Measurements from ENCODE around the gene ARHGAP42.

ARHGAP42 gene

DNA sequence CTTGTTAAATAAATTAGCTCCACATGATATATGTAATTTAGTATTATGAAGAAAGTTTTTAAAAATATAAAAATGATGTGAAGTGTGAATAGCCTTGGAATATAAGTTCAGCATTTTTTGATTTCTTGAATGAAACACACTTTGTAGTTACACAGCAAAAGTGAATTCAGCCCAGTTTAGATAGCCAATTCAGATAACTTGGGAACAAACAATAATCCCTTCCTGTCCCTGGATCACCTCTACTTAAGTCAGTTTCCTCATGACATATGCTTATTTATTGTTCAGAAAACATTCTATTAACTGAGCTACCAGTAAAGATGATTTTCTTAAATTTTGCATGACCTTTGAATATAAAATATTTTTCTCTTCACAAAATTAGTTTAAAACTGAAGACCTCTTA is 335.2 kb downstream of the ARHGAP42 start:
- no peak for DNase-seq (ENCODE audit: low read depth)

DNA sequence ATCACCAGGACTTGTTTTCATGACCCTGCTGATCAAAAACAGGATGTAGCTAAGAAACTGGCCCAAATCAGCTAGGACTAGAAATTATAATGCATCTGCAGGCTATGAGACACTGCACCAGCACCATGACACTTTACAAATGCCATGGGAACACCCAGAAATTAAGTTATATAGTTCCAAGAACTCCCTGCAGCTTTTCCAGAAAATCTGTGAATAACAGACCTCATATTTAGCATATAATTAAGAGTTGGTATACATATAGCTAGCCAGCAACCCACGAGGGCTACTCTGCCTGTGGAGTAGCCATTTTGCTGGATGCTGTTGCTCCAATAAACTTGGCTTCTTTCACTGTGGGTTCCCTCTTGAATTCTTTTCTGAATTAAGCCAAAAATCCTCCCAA is 341.6 kb downstream of the ARHGAP42 start:
- DNase-seq (ENCODE audit: low read depth) = no peak

DNA sequence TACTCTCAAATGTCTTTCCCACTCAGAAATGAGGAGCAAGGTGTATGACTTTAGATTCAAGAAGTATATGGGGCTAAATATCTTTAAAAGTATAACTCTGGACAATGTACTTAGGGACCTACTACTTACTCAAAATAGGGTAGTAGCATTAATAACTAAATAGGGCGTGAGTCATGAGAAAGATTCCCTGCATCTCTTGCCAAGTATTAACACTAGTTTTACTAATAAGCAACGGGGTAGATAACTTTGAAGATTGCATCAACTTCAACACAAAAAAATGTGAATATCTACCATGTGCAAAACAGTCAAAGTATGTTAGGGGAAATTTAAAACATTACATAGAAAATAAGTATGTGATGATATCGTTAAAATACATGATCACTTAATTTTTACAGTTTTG is 342.9 kb downstream of the ARHGAP42 start:
- DNase-seq (ENCODE audit: low read depth) = no peak

DNA sequence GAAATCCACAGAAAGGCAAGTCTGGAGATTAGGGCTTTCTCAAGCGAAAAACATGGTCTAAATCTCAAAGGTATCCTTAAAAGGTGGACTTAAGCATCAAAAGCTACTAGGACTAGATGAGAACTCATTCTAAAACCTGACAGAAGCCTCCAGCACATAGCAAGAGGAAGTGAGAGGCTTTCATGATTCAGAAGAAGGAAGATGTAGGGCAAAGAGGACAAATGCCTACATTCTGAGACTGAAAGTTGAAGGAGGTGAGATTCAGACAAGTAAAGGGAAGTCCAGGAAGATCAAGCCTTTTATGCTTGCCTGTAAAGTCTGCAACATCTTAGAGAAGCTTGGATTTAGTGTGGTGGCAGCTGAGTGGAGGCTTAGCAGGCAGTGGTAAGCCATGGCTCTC is 343.6 kb downstream of the ARHGAP42 start:
- DNase-seq (ENCODE audit: low read depth) = no peak

DNA sequence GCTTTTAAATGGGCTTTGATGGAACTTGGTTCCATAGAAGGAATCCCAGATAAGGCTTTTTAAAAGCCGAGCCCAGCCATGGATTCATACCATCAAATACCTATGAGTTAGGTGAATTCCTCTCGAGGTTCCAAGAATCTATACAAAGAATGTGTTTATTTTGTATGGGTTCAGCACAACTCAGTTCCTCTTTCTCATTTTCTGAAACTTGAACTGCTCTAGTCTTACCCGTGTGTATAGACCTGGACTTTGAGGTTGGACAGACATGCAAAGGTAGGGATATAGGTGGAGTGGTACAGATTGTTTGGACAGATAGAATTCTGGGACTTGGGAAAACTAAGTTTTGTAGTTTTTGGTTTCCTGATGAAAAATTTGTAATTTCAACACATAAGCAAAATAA is 344.6 kb downstream of the ARHGAP42 start:
- no peak for DNase-seq (ENCODE audit: low read depth)

DNA sequence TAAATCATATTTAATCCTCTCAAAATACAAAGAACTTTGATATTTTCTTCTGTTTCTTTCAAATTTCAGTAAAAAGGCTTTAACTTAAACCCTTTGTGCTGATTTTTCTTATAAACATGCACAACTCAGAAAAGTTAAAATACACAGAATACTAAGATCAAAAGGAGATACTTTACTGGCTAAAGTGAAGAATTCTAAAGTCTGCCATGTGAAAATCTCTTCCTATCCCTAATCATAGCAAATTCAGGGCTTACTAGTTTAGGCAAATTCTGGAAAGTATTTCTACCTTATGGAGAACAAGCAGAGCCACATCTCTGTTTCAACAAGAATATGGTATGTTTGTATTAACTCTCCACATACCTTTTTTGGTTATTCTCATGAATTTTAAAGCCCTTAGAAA is 345.9 kb downstream of the ARHGAP42 start:
- no peak for DNase-seq (ENCODE audit: low read depth)

DNA sequence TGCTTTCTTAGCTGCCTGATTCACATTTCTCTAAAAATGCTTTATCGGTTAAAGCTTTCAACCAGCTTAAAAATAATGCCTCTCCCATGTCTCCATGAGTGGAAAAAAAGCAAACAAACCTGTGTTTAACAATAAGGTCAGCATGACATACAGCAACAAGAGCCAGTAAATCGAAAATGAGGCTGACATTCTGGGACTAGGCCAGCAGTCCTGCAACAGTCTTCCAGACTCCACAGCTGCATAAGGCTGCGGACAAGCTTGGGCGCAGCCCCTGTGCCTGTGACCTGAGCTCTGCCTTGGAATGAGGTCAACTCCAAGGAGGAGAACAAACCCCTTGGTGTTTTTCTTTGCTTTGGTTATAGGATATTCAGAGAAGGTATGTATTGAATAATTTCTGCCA is 347.0 kb downstream of the ARHGAP42 start:
- no peak for DNase-seq (ENCODE audit: low read depth)

DNA sequence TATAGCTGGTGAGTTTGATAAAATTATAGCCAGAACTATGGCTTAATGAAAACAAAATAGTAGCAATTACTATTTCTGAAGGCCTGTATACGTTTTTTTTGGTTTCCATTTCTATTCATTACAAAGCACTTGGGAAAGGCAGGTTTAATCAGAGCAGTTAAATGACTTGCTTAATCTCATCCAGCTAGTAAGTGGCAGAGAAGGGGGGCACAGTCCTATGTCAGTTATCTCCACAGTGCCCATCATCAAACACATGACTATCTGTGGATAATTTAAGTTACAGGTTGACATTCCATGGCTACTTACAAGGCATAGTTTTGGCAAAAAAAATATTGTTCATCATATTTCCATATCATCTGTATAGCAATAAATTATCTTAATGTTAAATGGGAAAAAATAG is 348.8 kb downstream of the ARHGAP42 start:
- DNase-seq (ENCODE audit: low read depth) = no peak

Measured in HS-5 (cell line).